ENCODE measurements around the gene ADCY3.

Gene ADCY3

GRCh38 chr2:24830351-24830750, 89.7 kb downstream of the ADCY3 start:
- DNase-seq (ENCODE audit: low read depth) = peak; percentile 48

- no peak for DNase-seq (ENCODE audit: low read depth)
These were observed 91.6 kb downstream of the ADCY3 start for GRCh38 chr2:24828238-24828996.

- peak; percentile 81 for DNase-seq (ENCODE audit: low read depth)
These were observed 92.5 kb downstream of the ADCY3 start for GRCh38 chr2:24827321-24828237.

- no peak for DNase-seq (ENCODE audit: low read depth)
These were observed 93.3 kb downstream of the ADCY3 start for GRCh38 chr2:24826773-24827145.

- peak; percentile 12 for DNase-seq (ENCODE audit: low read depth)
These were observed 93.9 kb downstream of the ADCY3 start for GRCh38 chr2:24825883-24826772.

- no peak for DNase-seq (ENCODE audit: low read depth)
These were observed 94.8 kb downstream of the ADCY3 start for GRCh38 chr2:24824966-24825882.

- DNase-seq (ENCODE audit: low read depth) = no peak
These were observed 95.9 kb downstream of the ADCY3 start for GRCh38 chr2:24824071-24824588.

- no peak for DNase-seq (ENCODE audit: low read depth)
These were observed 97.9 kb downstream of the ADCY3 start for GRCh38 chr2:24822049-24822706.

- no peak for DNase-seq (ENCODE audit: low read depth)
These were observed 98.6 kb downstream of the ADCY3 start for GRCh38 chr2:24821433-24821891.

- DNase-seq (ENCODE audit: low read depth) = no peak
These were observed 99.2 kb downstream of the ADCY3 start for GRCh38 chr2:24820598-24821432.

- no peak for DNase-seq (ENCODE audit: low read depth)
These were observed 99.9 kb downstream of the ADCY3 start for GRCh38 chr2:24820175-24820513.

- no peak for DNase-seq (ENCODE audit: low read depth)
These were observed 100.4 kb downstream of the ADCY3 start for GRCh38 chr2:24819442-24820174.

- DNase-seq (ENCODE audit: low read depth) = peak; percentile 70
These were observed 101.3 kb downstream of the ADCY3 start for GRCh38 chr2:24818721-24819167.

GRCh38 chr2:24816884-24817283, 103.2 kb downstream of the ADCY3 start:
- peak; percentile 93 for DNase-seq (ENCODE audit: low read depth)

GRCh38 chr2:24816404-24816803, 103.6 kb downstream of the ADCY3 start:
- no peak for DNase-seq (ENCODE audit: low read depth)

- DNase-seq (ENCODE audit: low read depth) = no peak
These were observed 104.9 kb downstream of the ADCY3 start for GRCh38 chr2:24815171-24815570.

GRCh38 chr2:24814516-24814915, 105.5 kb downstream of the ADCY3 start:
- no peak for DNase-seq (ENCODE audit: low read depth)

- no peak for DNase-seq (ENCODE audit: low read depth)
These were observed 106.3 kb downstream of the ADCY3 start for GRCh38 chr2:24813691-24814137.

Measured in amniotic epithelial cell (primary cell).